Activated CD8-positive, alpha-beta memory T cell treated with anti-CD3 and anti-CD28 coated beads, Interleukin-2, amount 50 U/mL, for 1 hour (primary cell): ENCODE data around the gene ALOX5AP.

Experiments
- DNase-seq: peaks from one replicate; pipeline ENCODE4 v3.0.0-alpha.2; 2020; ENCODE audit errors: extremely low read depth

ALOX5AP gene

GRCh38 chr13:30735025-30735871 is at the start of gene ALOX5AP:
Gene ALOX5AP (plus strand): TSS chr13:30735543. CDS start chr13:30735606, 63 bp downstream.
- no peak for DNase-seq

DNA sequence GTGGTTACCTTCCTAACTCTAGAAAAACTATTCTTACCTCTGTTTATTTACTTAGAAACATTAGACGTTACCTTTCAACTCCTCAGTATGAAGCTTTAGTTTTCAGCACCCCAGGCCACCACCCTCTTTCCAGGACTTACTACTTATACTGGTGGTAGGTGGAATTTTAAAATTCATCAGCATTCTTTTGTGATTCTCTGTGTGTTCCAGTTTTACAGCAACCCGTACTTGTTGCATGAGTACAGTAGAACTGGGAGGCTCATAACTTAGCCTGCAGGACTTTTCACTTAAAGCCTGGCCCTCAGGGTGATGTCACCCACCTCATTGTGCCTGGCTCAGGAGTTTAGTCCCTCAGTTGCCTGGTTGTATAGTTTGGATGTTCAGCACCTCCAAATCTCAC is 49.4 kb upstream of the ALOX5AP start:
- no peak for DNase-seq

GRCh38 chr13:30687601-30688000 is 47.7 kb upstream of the ALOX5AP start:
- DNase-seq, result no peak

GRCh38 chr13:30689752-30690151 is 45.6 kb upstream of the ALOX5AP start:
- DNase-seq, result no peak

- no peak for DNase-seq
These were observed 44.8 kb upstream of the ALOX5AP start for GRCh38 chr13:30690282-30691188.

GRCh38 chr13:30692113-30692512 is 43.2 kb upstream of the ALOX5AP start:
- no peak for DNase-seq

DNA sequence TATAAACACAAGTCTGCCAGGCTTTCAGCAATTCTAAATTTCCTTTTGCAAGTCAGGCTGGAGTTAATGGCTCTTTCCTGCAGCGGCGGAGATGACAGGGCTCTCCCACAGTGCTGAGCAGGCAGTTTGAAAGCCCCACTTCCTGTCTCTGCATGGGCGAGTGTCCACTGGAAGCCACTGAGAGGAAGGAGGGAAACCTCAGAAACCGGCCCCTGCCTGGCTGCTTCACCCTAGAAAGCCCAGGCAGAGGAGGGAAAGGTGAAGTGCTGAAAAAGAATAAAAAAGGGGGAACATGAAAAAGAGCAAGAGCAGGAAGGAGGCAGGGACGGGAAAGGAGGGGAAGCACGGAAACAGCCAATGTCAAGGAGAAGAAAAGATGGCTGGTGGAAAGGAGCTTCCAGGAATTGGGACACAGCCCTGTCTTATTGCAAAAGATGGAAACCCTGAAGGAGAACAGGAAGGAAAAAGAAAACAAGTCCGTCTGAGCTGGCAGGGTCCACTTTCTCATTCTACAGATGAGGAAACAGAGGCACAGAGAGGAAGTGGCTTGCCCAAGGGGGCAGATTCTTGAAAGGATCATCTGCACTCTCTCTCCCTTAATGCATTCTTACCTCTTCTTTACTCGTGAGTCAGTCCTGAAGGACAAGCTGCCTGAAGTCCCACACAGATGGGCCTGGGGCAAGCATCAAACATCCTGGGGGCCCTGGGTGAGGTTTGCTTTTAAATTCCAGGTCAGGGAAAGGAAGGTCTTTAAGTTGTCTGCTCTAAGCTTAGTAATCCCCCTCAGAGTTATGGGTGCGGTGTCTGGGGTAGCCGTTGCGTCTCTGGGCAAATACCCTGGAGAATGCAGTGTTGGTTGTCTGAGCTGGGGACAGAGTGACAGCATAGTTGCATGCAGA is 38.8 kb upstream of the ALOX5AP start:
- DNase-seq, result no peak

- no peak for DNase-seq
These were observed 38.0 kb upstream of the ALOX5AP start for GRCh38 chr13:30697177-30697953.

- no peak for DNase-seq
These were observed 37.3 kb upstream of the ALOX5AP start for GRCh38 chr13:30697996-30698401.

DNA sequence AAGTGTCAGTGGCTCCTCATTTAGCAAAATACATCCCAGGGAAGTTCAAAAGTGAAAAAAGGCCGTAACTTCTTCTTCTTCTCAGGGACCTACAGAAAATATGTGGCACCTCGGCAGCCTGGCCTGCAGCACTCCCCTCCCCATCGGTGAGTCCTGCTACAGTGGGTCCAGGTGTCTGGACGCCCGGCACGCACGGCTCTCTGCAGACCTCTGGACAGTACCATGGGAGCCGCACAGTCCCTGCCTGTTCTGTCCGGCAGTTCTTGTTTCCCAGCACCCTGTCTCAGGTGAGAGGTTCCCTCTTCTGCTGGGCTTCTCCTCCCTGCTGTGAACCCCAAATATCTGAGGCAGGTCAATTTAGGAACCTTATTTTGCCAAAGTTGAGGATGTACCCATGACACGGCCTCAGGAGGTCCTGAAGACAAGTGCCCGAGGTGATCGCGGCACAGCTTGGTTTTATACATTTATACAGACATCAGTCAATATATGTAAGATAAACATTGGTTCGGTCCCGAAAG is 36.8 kb upstream of the ALOX5AP start:
- no peak for DNase-seq

DNA sequence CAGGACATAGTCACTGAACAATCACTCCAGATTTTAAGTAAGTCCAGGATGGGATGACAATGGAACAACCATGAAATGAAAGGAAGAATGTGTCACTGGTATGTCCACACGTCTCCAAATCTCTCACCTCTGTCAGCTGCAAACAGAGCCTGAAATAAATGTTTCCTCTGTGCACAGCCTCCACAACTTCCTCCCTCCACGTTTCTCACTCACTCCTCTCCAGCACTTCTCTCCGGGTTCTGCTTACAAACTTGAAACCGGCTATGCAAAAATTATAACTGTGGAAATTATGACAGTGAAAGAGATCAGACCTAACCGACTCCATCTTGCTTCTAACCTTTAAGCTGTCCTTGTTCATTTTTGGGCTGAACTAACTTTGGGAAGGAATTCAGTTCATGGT is 35.0 kb upstream of the ALOX5AP start:
- DNase-seq, result no peak

GRCh38 chr13:30702006-30702405 is 33.3 kb upstream of the ALOX5AP start:
- DNase-seq, result no peak

GRCh38 chr13:30704596-30704995 is 30.7 kb upstream of the ALOX5AP start:
- DNase-seq, result no peak

- no peak for DNase-seq
These were observed 29.7 kb upstream of the ALOX5AP start for GRCh38 chr13:30705680-30706079.

- no peak for DNase-seq
These were observed 26.8 kb upstream of the ALOX5AP start for GRCh38 chr13:30708541-30708940.

GRCh38 chr13:30710442-30710841 is 24.9 kb upstream of the ALOX5AP start:
- no peak for DNase-seq

GRCh38 chr13:30711375-30711774 is 24.0 kb upstream of the ALOX5AP start:
- DNase-seq, result no peak

GRCh38 chr13:30711837-30712236 is 23.5 kb upstream of the ALOX5AP start:
- no peak for DNase-seq

GRCh38 chr13:30712536-30713532 is 22.5 kb upstream of the ALOX5AP start:
- DNase-seq, result no peak
